Caki2 (cell line): Measurements from ENCODE around the gene SLC39A6. TPM values are rescaled to one million over a fixed set of nuclear protein-coding genes. Genes with fewer than 3 reads are reported as not detected.
"Not testable (repeated sequence)": the region's sequence is repeated elsewhere in the genome, so short reads cannot be mapped to it uniquely, and the experiment has no call there.

Experiments used
- DNase-seq: peaks from one replicate; pipeline ENCODE4 v3.0.0-alpha.2; 2015; ENCODE audit warnings: low read depth
- in situ Hi-C: cut with HindIII; loops from 2 replicates; pipeline ENCODE4 v1.10.0; 2016; ENCODE audit warnings: low sequenced_read_pairs, low pct_unique_long_range_greater_than_20kb, mixed read lengths
- total RNA-seq: library from RNA; depleted of rRNA; stranded (reverse); fragments of >200 nt; shearing (Covaris generic); gene quantifications from 2 replicates; pipeline ENCODE4 v1.2.3, GENCODE V29; 2014; ENCODE audit warnings: low replicate concordance; rRNA removed

Gene SLC39A6
- total RNA-seq, 1 experiment from 2014 or later = 36.7 TPM

DNA sequence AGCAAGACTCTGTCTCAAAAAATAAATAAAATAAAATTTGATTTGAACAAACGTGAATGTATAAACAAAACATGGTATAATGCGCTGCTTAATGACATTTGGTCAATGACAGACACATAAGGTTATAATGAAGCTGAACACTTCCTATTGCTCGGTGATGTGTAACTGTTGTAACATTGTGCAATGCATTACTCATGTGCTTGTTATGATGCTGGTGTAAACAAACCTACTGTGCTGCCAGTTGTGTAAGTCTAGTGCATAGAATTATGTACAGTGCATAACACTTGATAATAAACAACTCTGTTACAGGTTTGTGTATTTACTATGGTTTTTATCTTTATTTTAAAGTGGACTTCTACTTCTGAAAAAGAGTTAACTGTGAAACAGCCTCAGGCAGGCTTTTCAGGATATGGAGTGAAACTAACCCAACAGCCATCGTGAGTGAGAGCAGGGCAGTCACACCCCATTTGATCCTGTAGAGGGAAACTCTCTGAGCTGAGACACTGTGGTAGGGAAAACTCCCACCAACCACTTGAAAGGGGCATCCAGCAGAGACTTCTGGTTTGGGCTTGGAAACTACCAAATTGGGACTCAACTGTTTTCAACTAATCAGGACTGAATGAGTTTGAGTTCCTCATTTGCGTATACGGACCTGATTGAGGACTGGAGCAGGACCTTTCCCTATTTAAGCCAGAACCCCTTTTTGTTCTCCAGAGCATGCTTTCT, 53.1 kb downstream of the SLC39A6 start:
- peak; percentile 59 for DNase-seq
- in situ Hi-C loops = no loop called here

DNA sequence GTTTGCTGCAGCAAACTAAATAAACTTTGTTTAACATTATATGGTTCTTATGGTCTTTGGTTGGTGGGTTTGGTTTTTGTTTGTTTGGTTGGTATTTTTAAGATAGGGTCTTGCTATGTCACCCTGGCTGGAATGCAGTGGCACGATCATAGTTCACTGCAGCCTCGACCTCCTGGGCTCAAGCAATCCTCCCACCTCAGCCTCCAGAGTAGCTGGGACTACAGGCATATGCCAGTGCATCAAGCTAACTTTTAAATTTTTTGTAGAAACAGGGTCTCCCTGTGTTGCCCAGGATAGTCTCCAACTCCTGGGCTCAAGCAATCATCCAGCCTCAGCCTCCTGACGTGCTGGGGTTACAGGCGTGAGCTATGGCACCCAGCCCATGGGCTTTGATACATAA, 54.7 kb downstream of the SLC39A6 start:
- in situ Hi-C loops = no loop called here
- DNase-seq = no peak

DNA sequence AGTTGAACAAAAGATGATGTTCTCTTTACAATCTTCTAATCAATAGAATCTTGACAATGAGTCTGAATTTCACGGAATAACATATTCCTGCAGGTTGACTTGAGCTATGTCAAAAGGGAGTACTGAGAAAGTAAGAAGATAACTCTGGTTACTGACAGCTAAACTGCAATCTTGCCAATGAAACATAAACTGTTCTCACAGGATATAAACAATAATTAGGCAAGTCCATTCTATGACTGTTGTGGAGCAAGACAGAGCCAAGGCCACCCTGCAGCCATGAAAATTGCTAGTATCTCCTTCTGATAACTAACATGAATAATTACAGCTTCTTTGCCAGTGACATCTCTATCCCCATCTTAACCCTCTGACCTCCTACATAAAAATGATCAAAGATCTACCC, 55.5 kb downstream of the SLC39A6 start:
- DNase-seq = no peak

DNA sequence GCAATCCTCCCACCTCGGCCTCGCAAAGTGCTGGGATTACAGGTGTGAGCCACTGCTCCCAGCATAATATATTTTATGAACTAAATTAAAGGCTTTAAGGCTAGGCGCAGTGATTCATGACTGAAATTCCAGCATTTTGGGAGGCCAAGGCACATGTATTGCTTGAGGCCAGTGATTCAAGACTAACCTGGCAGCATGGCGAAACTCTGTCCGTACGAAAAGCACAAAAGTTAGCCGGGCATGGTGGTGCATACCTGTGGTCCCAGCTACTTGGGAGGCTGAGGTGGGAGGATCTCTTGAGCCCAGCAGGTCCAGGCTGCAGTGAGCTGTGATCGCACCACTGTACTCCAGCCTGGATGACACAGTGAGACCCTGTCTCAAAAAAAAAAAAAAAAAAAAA, 56.7 kb downstream of the SLC39A6 start:
- in situ Hi-C loops, DNase-seq: not testable (repeated sequence)

More for the DNA sequence above, 55.5 kb downstream of the SLC39A6 start:
- in situ Hi-C loops = no loop called here

DNA sequence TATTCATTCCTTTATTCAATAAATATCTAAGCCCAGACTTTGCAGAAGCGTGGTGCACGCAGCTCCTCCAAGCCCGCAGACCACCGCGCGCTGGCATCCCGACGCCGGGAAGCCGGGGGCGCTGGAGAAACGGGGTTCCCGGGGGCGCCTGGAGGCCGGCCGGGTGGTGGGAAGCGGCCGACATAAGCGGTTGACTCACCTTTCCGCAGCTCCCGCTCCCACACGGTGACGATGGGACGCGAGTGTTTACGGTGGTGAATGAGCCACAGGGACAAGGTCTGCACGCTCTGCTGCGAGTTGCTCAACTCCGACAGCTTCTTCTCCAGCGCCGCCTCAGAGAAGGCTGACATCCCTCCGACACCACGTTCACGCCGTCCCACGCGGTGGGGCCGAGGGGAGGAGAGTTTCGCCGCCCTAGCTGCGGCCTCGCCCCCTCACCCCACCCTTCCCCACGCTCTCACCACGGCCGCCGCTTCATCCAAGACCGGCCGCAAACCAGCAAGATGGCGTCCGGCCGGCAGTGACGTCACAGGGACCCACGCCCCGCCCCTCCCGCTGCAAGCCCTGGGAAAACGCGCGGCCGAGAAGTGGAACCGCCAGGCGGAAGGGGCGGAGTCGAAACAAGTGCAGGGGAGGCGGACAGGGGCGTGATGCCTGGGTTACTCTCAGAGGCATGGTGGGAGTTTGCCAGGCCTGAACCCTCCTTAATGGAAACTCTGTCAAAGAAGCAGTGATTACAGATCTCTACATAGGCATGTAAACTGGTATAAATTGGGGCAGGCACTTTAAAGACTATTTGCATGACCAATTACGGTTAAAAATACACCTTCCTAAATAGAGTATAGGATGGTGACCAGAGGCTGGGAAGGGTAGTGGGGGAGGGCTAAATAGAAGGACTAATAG, 61.8 kb downstream of the SLC39A6 start, which contains the start of gene RPRD1A:
RPRD1A (minus strand) TSS at position 505 of the 903 bp plus-strand sequence; CDS start at position 350, 155 bp downstream.
- in situ Hi-C loops = no loop called here

DNA sequence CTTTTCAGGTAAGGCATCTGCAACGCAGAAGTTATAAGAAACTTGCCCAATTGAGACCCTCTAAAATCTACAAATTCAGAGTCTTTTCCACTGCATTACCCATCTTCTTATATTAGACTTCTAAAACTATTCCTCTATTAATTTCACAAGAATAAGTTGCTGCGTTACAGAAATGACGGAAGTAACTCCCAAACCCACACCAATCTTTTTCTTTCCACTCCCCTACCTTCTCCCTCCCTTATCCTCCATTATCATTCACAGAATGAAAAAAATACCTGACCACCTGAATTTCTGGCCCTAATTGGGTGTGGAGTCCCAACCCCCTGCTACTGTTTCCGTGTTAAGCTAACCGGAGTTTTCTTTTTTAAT, 62.5 kb downstream of the SLC39A6 start:
- in situ Hi-C loops = no loop called here
- no peak for DNase-seq

More for the DNA sequence above, 61.8 kb downstream of the SLC39A6 start, which contains the start of gene RPRD1A:
- peak; percentile 88 for DNase-seq

DNA sequence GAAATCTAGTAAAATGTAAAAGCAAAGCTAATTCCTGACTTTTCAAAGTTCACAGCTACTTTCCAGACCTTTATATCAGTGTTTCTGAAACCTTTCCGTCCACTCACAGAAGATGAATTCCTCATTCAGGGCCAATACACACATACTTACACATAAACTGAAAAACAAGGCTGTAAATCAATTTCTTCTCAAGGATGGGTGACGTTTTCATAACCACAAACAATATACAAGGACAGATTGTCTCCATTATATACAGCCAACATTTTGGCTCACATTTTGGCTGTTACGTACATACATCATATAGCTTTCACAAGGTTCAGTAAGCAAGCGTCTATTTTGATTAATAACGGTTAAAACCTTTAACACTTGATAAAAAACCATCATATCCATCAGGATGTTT, 63.1 kb downstream of the SLC39A6 start:
- in situ Hi-C loops = no loop called here
- no peak for DNase-seq

DNA sequence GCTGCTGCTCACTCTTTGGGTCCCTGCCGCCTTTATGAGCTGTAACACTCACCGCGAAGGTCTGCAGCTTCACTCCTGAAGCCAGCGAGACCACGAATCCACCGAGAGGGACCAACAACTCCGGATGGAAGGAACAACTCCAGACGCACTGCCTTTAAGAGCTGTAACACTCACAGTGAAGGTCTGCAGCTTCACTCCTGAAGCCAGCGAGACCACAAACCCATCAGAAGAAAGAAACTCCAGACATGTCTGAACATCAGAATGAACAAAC, 64.4 kb downstream of the SLC39A6 start:
- DNase-seq, in situ Hi-C loops: not testable (repeated sequence)

DNA sequence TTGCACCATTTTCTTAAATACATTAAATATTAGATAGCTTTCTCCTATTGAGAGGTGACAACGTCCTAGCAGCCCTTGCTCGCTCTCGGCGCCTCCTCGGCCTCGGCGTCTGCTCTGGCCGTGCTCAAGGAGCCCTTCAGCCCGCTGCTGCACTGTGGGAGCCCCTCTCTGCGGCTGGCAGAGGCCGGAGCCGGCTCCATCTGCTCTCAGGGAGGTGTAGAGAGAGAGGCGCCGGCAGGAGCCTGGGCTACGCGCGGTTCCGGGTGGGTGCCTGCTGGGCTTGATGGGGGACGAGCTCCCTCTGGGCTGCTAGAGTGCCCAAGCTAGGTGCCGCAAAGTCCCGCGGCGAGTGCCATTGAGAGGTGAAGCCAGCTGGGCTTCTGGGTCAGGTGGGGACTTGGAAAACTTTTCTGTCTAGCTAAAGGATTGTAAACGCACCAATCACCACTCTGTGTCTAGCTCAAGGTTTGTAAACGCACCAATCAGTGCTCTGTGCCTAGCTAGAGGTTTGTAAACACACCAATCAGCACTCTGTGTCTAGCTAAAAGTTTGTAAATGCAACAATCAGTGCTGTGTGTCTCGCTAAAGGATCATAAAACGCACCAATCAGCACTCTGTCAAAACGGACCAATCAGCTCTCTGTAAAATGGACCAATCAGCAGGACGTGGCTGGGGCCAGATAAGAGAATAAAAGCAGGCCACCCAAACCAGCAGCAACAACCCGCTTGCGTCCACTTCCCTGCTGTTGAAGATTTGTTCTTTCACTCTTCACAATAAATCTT, 64.9 kb downstream of the SLC39A6 start:
- DNase-seq = no peak
- in situ Hi-C loops = no loop called here

DNA sequence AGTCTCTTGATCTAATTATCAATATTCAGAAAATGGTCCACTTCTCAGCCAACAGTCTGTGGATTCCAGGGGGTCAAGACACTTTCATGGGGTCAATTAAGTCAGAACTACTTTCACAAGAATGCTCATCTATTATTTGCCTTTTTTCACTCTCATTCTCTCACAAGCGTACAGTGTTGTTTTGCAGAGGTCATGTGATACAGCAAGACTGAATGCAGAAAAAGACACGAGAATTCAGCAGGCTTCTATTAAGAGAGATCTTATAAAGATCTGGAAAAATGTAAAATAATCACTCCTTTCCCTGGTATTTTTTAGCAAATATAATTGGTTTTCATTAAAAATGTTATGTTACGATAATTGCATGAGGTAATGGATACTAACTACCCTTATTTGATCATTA, 70.5 kb downstream of the SLC39A6 start:
- in situ Hi-C loops = no loop called here
- DNase-seq = no peak

Other genes starting within 250 kb of the SLC39A6 start
- 25.1 and 37.3 TPM in 2 replicates for gene RPRD1A, start 61.8 kb downstream of the SLC39A6 start, total RNA-seq
- gene ELP2, start 559 bp upstream of the SLC39A6 start, total RNA-seq = 64.6 and 91.0 TPM in 2 replicates
- gene MOCOS, start 58.2 kb upstream of the SLC39A6 start, total RNA-seq = 3.7 and 10.2 TPM in 2 replicates
- 7.8 and 15.0 TPM in 2 replicates for gene FHOD3, start 168.4 kb upstream of the SLC39A6 start, total RNA-seq